ENCODE results near the gene MGLL.

MGLL gene

DNA sequence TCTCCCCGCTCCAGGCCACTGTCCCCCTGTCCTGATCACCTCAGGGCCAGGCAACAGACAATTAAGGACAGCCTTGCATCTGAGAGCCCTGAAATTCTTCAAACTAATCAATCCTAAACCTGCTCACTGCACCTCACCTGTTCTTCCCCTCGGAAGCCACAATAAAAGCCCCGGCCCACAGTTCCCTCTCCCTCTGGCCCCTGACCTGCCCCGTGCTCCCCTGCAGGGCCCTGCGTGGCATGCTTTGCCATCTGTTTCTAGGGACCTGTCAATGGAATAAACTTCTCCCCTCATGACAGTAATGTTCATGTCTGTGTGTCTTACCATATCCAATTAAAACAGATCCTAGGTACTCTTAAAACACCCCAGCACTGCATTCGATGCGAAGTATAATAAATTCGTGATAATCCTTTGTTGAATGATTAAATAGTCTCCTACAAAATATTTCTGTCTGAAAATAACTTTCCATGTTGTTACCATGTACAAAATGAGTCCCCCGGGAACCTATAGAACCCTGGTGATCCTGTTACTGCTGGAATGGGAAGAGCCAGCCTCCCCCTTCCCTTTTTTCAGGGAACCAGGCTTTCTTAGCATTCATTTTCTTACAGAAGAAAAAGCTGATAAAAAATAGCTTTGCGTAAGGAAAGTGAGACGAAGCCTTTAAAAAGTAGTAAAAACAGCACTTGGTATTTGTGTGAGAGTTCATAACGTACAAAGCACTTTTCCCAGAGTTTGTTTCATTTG lies 90.6 kb downstream of the MGLL start:
- no peaks in the 10 kb centered on the region for H3K4me1 ChIP-seq (ENCODE audit: insufficient read depth, low read length)
- H3K27ac ChIP-seq (ENCODE audit: low read length): no peak overlapping the region
- no peak for ATAC-seq (ENCODE audit: insufficient read depth, low read depth)
- H3K9me3 ChIP-seq (ENCODE audit: insufficient read depth, low read length, severe bottlenecking): no peaks in the 10 kb centered on the region
- no peak overlapping the region for H3K9ac ChIP-seq (ENCODE audit: low read depth, low read length)
- no peaks in the 10 kb centered on the region for H3K36me3 ChIP-seq (ENCODE audit: insufficient read depth, low read length)
- H2AFZ ChIP-seq (ENCODE audit: low read depth, low read length): no peak overlapping the region
- H3K79me2 ChIP-seq (ENCODE audit: insufficient read depth, low read length): no peaks in the 10 kb centered on the region
- no peaks in the 10 kb centered on the region for H4K20me1 ChIP-seq (ENCODE audit: insufficient read depth, low read length)
- H3K27me3 ChIP-seq (ENCODE audit: insufficient read depth, low read length, poor library complexity): peaks cover 3% of the 10 kb centered on the region
- no peak for DNase-seq
- no peak for TF ChIP-seq EZH2 (IDR thresholded peaks at IDR 0.05; ENCODE audit: borderline replicate concordance, low read depth, low read length, severe bottlenecking)
- TF ChIP-seq, protein P1, sequence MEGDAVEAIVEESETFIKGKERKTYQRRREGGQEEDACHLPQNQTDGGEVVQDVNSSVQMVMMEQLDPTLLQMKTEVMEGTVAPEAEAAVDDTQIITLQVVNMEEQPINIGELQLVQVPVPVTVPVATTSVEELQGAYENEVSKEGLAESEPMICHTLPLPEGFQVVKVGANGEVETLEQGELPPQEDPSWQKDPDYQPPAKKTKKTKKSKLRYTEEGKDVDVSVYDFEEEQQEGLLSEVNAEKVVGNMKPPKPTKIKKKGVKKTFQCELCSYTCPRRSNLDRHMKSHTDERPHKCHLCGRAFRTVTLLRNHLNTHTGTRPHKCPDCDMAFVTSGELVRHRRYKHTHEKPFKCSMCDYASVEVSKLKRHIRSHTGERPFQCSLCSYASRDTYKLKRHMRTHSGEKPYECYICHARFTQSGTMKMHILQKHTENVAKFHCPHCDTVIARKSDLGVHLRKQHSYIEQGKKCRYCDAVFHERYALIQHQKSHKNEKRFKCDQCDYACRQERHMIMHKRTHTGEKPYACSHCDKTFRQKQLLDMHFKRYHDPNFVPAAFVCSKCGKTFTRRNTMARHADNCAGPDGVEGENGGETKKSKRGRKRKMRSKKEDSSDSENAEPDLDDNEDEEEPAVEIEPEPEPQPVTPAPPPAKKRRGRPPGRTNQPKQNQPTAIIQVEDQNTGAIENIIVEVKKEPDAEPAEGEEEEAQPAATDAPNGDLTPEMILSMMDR (IDR thresholded peaks at IDR 0.05; ENCODE audit: borderline replicate concordance, extremely low read depth, low read length, poor library complexity, severe bottlenecking): no peak
- no peak overlapping the region for H3K4me3 ChIP-seq (ENCODE audit: low read depth in 1 of 2, low read length in 2 of 2)
- H3K4me2 ChIP-seq (ENCODE audit: insufficient read depth, low read length): no peak overlapping the region

DNA sequence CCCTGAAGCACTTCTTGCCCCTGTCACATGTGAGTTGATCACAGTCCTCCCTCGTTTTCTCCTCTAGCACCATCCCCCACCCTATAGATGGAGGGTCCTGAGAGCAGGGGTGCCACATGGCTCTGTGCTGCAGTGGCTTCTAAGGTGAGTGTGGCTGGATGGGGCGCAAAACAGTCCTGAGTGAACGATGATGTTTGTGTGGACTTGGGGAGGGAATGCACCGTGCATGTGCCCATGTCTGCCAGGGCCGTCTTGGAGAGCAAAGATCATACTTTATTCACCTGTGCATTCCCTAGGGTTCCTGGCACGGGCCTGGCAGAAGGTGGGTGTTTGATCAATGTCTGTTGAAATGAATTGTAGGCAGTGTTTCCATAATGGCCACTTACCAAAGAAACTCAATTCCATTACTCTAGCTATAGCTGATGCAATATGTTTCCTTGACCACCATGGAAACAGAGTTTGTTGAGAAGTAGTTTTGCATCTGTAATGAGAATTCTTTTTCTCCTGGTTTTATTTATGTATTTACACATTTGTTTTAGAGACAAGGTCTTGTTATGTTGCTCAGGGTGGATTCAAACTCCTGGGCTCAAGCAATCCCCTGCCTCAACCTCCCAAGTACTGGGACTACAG lies 91.5 kb downstream of the MGLL start:
- no peaks in the 10 kb centered on the region for H3K79me2 ChIP-seq (ENCODE audit: insufficient read depth, low read length)
- H3K27ac ChIP-seq (ENCODE audit: low read length): no peak overlapping the region
- no peak overlapping the region for H3K4me2 ChIP-seq (ENCODE audit: insufficient read depth, low read length)
- H3K36me3 ChIP-seq (ENCODE audit: insufficient read depth, low read length): no peaks in the 10 kb centered on the region
- H4K20me1 ChIP-seq (ENCODE audit: insufficient read depth, low read length): no peaks in the 10 kb centered on the region
- DNase-seq (no peak), ATAC-seq (ENCODE audit: insufficient read depth, low read depth) (no peak)
- no peak overlapping the region for H2AFZ ChIP-seq (ENCODE audit: low read depth, low read length)
- no peaks in the 10 kb centered on the region for H3K4me1 ChIP-seq (ENCODE audit: insufficient read depth, low read length)
- TF ChIP-seq, protein P1 (IDR thresholded peaks at IDR 0.05; ENCODE audit: borderline replicate concordance, extremely low read depth, low read length, poor library complexity, severe bottlenecking): no peak
- no peak for TF ChIP-seq EZH2 (IDR thresholded peaks at IDR 0.05; ENCODE audit: borderline replicate concordance, low read depth, low read length, severe bottlenecking)
- H3K27me3 ChIP-seq (ENCODE audit: insufficient read depth, low read length, poor library complexity): peaks cover 3% of the 10 kb centered on the region
- no peaks in the 10 kb centered on the region for H3K9me3 ChIP-seq (ENCODE audit: insufficient read depth, low read length, severe bottlenecking)
- no peak overlapping the region for H3K9ac ChIP-seq (ENCODE audit: low read depth, low read length)
- H3K4me3 ChIP-seq (ENCODE audit: low read depth in 1 of 2, low read length in 2 of 2): no peak overlapping the region

GRCh38 chr3:127730171-127730570 lies 92.1 kb downstream of the MGLL start:
- Histone ChIP-seq H3K4me1 (ENCODE audit: insufficient read depth, low read length) (no peaks in the 10 kb centered on the region), H3K9me3 (ENCODE audit: insufficient read depth, low read length, severe bottlenecking) (no peaks in the 10 kb centered on the region), H3K9ac (ENCODE audit: low read depth, low read length) (no peak overlapping the region), H3K79me2 (ENCODE audit: insufficient read depth, low read length) (no peaks in the 10 kb centered on the region), H3K36me3 (ENCODE audit: insufficient read depth, low read length) (no peaks in the 10 kb centered on the region), H3K27me3 (ENCODE audit: insufficient read depth, low read length, poor library complexity) (peaks cover 2% of the 10 kb centered on the region), H2AFZ (ENCODE audit: low read depth, low read length) (no peak overlapping the region), H3K4me2 (ENCODE audit: insufficient read depth, low read length) (no peak overlapping the region), H3K4me3 (ENCODE audit: low read depth in 1 of 2, low read length in 2 of 2) (no peak overlapping the region), H4K20me1 (ENCODE audit: insufficient read depth, low read length) (no peaks in the 10 kb centered on the region), H3K27ac (ENCODE audit: low read length) (no peak overlapping the region)
- TF ChIP-seq, protein P1 (IDR thresholded peaks at IDR 0.05; ENCODE audit: borderline replicate concordance, extremely low read depth, low read length, poor library complexity, severe bottlenecking): no peak
- no peak for TF ChIP-seq EZH2 (IDR thresholded peaks at IDR 0.05; ENCODE audit: borderline replicate concordance, low read depth, low read length, severe bottlenecking)
- ATAC-seq (ENCODE audit: insufficient read depth, low read depth) (no peak), DNase-seq (no peak)
